KMS-11 (cell line): Measurements from ENCODE around the gene TSC22D1.

Source experiments
- H2AFZ ChIP-seq: fragments of 200-600 bp; sonication (generic); 2 replicates; pipeline ENCODE4 v1.6.1; 2016; ENCODE audit warnings: antibody characterized with exemption, mixed run types, low read depth
- H3K27ac ChIP-seq: fragments of 200-600 bp; sonication (generic); 2 replicates; pipeline ENCODE4 v1.6.1; 2016; ENCODE audit warnings: mild to moderate bottlenecking, mixed run types
- H3K27me3 ChIP-seq: fragments of 200-600 bp; sonication (generic); 2 replicates; pipeline ENCODE4 v1.6.1; 2017; ENCODE audit warnings: mild to moderate bottlenecking, low read depth, mixed run types, moderate library complexity; ENCODE audit not compliant: insufficient read depth
- H3K36me3 ChIP-seq: fragments of 200-600 bp; sonication (generic); 2 replicates; pipeline ENCODE4 v1.6.1; 2017; ENCODE audit warnings: mild to moderate bottlenecking, mixed run types; ENCODE audit not compliant: insufficient read depth
- H3K4me1 ChIP-seq: fragments of 200-600 bp; sonication (generic); 2 replicates; pipeline ENCODE4 v1.6.1; 2016; ENCODE audit warnings: mild to moderate bottlenecking, low read depth, mixed run types; ENCODE audit not compliant: poor library complexity, severe bottlenecking
- H3K4me2 ChIP-seq: fragments of 200-600 bp; sonication (generic); 2 replicates; pipeline ENCODE4 v1.7.0; 2016; ENCODE audit warnings: mild to moderate bottlenecking, mixed run types
- H3K4me3 ChIP-seq: fragments of 200-600 bp; sonication (generic); IDR thresholded peaks from 2 replicates; pipeline ENCODE4 v1.6.1; 2017; ENCODE audit warnings: low read depth, low read length, mixed read lengths; ENCODE audit not compliant: insufficient read depth
- H3K79me2 ChIP-seq: fragments of 200-600 bp; sonication (generic); 2 replicates; pipeline ENCODE4 v1.6.1; 2016; ENCODE audit warnings: low read depth, mixed run types; ENCODE audit not compliant: insufficient read depth
- H3K9ac ChIP-seq: fragments of 200-600 bp; sonication (generic); 2 replicates; pipeline ENCODE4 v1.6.1; 2016; ENCODE audit warnings: mild to moderate bottlenecking, mixed run types
- H4K20me1 ChIP-seq: fragments of 200-600 bp; sonication (generic); 2 replicates; pipeline ENCODE4 v1.6.1; 2016; ENCODE audit warnings: mild to moderate bottlenecking, mixed run types; ENCODE audit not compliant: insufficient read depth
- TF ChIP-seq, protein P1 (sequence below): fragments of 200-600 bp; sonication (generic); conservative IDR thresholded peaks from 2 replicates; pipeline ENCODE4 v1.6.1; 2017; ENCODE audit warnings: low read depth, mild to moderate bottlenecking, antibody characterized with exemption, low read length, moderate library complexity, mixed read lengths

Gene TSC22D1

DNA sequence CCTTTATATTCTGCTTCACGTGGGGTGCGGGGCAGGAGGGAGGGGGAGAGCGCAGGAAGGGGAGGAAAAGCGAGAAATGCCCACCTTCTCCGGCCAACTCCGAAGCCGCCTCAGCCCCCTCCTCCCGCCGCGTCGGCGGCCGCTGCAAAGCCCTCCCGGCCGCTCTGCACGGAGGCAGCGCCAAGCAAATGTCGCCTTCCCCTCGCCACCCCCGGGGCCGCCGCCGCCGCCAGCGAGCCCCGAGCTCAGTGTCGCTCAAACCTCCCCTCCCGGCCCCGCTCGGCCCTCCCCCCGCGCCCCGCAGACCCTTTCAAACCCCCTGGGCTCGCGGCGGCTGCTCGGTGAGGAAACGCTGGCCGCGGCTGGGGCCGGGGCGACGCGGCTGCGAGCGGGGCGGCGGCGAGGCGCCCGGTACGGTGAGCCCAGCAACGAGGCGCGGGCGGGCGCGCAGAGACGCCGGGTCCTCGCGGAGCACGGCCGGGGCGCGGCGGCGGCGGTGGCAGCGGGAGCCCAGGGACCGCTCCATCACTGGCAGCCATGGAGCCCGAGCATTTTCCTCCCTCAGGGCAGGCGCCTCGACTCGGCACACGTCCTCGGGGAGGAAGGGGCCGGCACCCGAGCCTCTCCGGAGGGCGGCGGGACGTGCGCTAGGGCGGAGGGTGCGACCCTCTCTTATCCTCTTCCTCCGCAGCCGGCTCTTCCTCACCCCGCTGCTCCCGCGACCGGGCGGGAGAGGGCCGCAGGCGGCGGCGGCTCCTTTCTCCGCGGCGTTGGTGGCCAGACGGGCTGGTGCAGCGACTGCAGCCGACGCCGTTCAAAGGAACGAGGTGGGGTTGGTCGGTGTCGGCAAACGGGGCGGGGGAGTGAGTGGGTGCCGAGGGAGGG is 463 bp upstream of the TSC22D1 start:
- peaks cover 42% of the 10 kb centered on the region for H3K4me1 ChIP-seq

DNA sequence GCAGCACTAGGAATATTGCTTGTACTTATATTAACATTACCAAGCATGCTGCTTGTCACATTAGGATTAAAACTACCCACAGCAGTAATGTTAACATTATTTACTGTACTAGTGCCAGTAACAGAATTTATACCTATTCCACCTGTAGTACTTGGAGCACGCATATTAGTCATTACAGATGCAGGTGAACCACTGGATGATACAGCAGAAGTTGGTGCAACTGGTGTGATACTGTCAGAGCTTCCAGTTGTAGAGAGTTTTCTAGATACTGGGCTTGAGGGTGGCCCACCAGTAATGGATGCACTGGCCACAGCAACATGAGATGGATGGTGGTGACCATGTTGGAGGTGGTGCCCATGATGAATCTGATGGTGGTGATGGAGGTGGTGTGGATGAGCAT is 1.1 kb downstream of the TSC22D1 start:
- H3K36me3 ChIP-seq: no peaks in the 10 kb centered on the region
- H3K27ac ChIP-seq: no peak overlapping the region
- H3K9ac ChIP-seq: peak overlapping the region; percentile 99; the same call in 1 of the 2 replicates
- peaks cover 42% of the 10 kb centered on the region for H3K4me1 ChIP-seq
- no peaks in the 10 kb centered on the region for H4K20me1 ChIP-seq
- TF ChIP-seq, protein P1, sequence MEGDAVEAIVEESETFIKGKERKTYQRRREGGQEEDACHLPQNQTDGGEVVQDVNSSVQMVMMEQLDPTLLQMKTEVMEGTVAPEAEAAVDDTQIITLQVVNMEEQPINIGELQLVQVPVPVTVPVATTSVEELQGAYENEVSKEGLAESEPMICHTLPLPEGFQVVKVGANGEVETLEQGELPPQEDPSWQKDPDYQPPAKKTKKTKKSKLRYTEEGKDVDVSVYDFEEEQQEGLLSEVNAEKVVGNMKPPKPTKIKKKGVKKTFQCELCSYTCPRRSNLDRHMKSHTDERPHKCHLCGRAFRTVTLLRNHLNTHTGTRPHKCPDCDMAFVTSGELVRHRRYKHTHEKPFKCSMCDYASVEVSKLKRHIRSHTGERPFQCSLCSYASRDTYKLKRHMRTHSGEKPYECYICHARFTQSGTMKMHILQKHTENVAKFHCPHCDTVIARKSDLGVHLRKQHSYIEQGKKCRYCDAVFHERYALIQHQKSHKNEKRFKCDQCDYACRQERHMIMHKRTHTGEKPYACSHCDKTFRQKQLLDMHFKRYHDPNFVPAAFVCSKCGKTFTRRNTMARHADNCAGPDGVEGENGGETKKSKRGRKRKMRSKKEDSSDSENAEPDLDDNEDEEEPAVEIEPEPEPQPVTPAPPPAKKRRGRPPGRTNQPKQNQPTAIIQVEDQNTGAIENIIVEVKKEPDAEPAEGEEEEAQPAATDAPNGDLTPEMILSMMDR: no peak
- no peak overlapping the region for H2AFZ ChIP-seq
- H3K4me3 ChIP-seq: no peak overlapping the region
- H3K79me2 ChIP-seq: peaks cover 12% of the 10 kb centered on the region; the same call in 1 of the 2 replicates
- peak overlapping the region; percentile 71; the same call in 1 of the 2 replicates for H3K4me2 ChIP-seq
- H3K27me3 ChIP-seq: no peaks in the 10 kb centered on the region

More for the DNA sequence above, 463 bp upstream of the TSC22D1 start:
- Histone ChIP-seq H2AFZ (peak overlapping the region; percentile 59; the same call in 1 of the 2 replicates), H4K20me1 (no peaks in the 10 kb centered on the region), H3K4me2 (peak overlapping the region; percentile 71; the same call in 1 of the 2 replicates), H3K36me3 (no peaks in the 10 kb centered on the region), H3K4me3 (no peak overlapping the region), H3K27me3 (no peaks in the 10 kb centered on the region), H3K79me2 (peaks cover 12% of the 10 kb centered on the region; the same call in 1 of the 2 replicates), H3K9ac (peak overlapping the region; percentile 99; the same call in 1 of the 2 replicates), H3K27ac (peak overlapping the region; percentile 99)
- TF ChIP-seq, protein P1: no peak

DNA sequence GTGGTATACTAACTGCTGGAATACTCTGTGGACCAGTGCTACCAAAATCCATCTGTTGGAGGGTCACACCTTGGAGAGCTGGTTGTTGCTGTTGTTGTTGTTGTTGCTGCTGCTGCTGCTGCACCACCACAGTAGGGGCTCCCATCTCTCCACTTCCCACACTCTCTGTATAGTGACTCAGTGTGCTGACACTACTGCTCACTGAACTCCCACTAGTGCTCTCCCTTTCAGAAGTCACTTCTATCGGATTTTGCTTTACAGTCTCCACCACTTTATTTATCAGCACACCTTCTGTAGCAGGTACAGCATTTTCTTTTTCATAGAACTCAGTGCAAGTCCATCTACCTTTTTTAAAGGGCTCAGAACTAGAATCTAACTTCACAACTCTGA is 1.7 kb downstream of the TSC22D1 start:
- H3K9ac ChIP-seq: no peak overlapping the region
- no peaks in the 10 kb centered on the region for H3K36me3 ChIP-seq
- peaks cover 40% of the 10 kb centered on the region for H3K4me1 ChIP-seq
- no peak overlapping the region for H2AFZ ChIP-seq
- no peaks in the 10 kb centered on the region for H3K27me3 ChIP-seq
- H3K79me2 ChIP-seq: peaks cover 12% of the 10 kb centered on the region; the same call in 1 of the 2 replicates
- H4K20me1 ChIP-seq: no peaks in the 10 kb centered on the region
- peak overlapping the region; percentile 71; the same call in 1 of the 2 replicates for H3K4me2 ChIP-seq
- no peak overlapping the region for H3K27ac ChIP-seq
- no peak overlapping the region for H3K4me3 ChIP-seq
- TF ChIP-seq, protein P1: no peak; the same call in 1 of the 2 replicates

DNA sequence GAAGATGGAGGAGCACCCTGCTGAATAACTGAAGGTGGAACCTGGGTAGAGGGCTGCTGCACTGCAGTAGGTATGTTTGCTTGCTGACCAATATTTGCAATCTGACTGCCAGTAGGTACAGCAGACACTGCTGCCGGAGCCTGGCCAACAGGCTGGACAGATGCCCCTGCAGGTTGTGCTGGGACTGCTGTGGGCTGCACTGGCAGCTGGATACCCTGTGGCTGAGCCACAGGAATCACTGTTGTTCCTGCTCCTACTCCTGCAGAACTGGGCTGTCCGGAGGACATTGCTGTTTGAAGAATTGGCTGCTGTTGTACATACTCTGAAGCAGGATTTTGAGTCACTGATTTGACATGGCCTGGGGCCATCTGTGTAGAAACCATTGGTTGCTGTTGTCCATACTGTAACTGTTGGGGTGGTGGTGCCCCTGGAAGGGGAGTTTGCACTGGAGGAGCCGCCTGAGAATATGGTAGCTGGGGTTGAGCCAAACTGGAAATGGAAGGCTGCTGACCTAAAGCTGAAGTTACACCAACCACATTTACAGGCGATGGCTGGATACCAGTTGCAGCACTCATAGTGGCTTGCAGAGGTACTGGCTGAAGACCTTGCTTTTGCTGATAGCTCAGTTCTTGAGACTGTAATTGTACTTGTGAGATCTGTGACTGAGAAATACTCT is 2.2 kb downstream of the TSC22D1 start:
- Histone ChIP-seq H3K9ac (no peak overlapping the region), H3K4me2 (peak overlapping the region; percentile 71), H3K27ac (no peak overlapping the region), H3K36me3 (no peaks in the 10 kb centered on the region), H3K4me3 (no peak overlapping the region), H4K20me1 (no peaks in the 10 kb centered on the region), H3K79me2 (peaks cover 12% of the 10 kb centered on the region; the same call in 1 of the 2 replicates), H3K27me3 (no peaks in the 10 kb centered on the region), H2AFZ (no peak overlapping the region), H3K4me1 (peaks cover 35% of the 10 kb centered on the region)
- TF ChIP-seq, protein P1: peak; percentile 26; the same call in 1 of the 2 replicates
